ENCODE measurements around the gene BBX.

DNA sequence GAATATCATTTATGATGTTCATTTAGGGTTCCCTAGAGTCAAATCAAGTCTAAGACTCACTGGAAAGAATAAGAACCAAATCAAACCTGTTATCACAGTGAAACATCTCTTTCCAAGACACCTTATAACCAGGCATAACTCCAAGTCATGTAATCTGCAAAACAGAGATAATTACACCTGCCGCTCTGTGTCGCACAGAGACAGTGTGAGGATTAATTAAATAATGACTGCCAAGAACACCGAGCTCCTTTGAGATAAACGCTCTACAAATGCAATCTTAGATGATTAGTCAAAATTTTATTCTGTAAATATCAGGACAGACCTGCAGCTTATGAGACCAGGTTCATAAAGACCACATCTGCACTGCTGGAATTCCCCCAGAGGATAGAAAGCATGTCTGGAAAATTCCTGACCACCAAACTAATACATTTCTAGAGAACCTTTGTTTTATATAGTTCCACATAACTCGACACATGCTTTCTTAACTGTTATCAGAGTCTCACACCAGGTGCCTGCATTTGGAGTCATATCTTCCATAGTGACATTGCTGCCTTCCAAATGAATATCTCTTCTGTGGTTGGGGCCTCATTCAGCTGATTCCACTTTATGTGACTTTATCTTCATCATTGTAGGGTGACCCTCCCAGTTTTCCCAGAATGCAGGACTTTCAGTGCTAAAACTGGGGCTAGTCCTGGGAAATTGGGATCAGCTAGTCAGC, 315.3 kb downstream of the BBX start:
- TF ChIP-seq, protein P1, sequence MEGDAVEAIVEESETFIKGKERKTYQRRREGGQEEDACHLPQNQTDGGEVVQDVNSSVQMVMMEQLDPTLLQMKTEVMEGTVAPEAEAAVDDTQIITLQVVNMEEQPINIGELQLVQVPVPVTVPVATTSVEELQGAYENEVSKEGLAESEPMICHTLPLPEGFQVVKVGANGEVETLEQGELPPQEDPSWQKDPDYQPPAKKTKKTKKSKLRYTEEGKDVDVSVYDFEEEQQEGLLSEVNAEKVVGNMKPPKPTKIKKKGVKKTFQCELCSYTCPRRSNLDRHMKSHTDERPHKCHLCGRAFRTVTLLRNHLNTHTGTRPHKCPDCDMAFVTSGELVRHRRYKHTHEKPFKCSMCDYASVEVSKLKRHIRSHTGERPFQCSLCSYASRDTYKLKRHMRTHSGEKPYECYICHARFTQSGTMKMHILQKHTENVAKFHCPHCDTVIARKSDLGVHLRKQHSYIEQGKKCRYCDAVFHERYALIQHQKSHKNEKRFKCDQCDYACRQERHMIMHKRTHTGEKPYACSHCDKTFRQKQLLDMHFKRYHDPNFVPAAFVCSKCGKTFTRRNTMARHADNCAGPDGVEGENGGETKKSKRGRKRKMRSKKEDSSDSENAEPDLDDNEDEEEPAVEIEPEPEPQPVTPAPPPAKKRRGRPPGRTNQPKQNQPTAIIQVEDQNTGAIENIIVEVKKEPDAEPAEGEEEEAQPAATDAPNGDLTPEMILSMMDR (IDR thresholded peaks at IDR 0.05) = no peak
- no peak for TF ChIP-seq POLR2A (IDR thresholded peaks at IDR 0.05)
